ENCODE data around the gene FMO1. TPM values are rescaled to one million over a fixed set of nuclear protein-coding genes. Genes with fewer than 3 reads are reported as not detected.

FMO1 gene
- total RNA-seq, 1 experiment from 2014 or later, result not detected

- H2BK5ac ChIP-seq (ENCODE audit: insufficient read length, low read length), result no peak overlapping the region
- H2BK15ac ChIP-seq (ENCODE audit: low read depth, low read length), result no peak overlapping the region
- Mint-ChIP-seq H3K27me3 (ENCODE audit: low read depth) (no peaks in the 10 kb centered on the region; the same call in 1 of the 2 replicates), H3K4me1 (peaks cover 14 to 15% of the 10 kb centered on the region in 2 experiments), H3K4me3 (no peak overlapping the region), H3K9me3 (no peaks in the 10 kb centered on the region), H3K27ac (no peak overlapping the region), H3K36me3 (ENCODE audit: insufficient read depth in 1 of 3, low read depth in 3 of 3) (no peaks in the 10 kb centered on the region)
- no peak overlapping the region for H2BK120ac ChIP-seq (ENCODE audit: low read depth, low read length, poor library complexity, severe bottlenecking)
- H3K9me3 ChIP-seq (ENCODE audit: control insufficient read depth, low read depth, low read length), result no peaks in the 10 kb centered on the region
- no peak overlapping the region for H4K8ac ChIP-seq (replicated peaks; ENCODE audit: insufficient read length, low read depth, low read length)
- no peak overlapping the region for H3K27ac ChIP-seq (ENCODE audit: insufficient read length, low read depth, low read length)
- no peak for DNase-seq
- H3K4me1 ChIP-seq (ENCODE audit: insufficient read depth, low read length), result peaks cover 6% of the 10 kb centered on the region; the same call in 1 of the 2 replicates
- no peak overlapping the region for H3K56ac ChIP-seq (ENCODE audit: insufficient read length, low read depth, low read length)
- H2BK20ac ChIP-seq (ENCODE audit: low read depth, low read length, poor library complexity, severe bottlenecking), result no peak overlapping the region
- H3K23ac ChIP-seq (ENCODE audit: insufficient read length, low read depth, low read length), result no peak overlapping the region
- no peak overlapping the region for H2AFZ ChIP-seq (ENCODE audit: low read length)
- H3K4ac ChIP-seq (ENCODE audit: low read depth, low read length), result no peak overlapping the region
- H2BK12ac ChIP-seq (ENCODE audit: insufficient read length, low read depth, low read length), result no peak overlapping the region
- H2AK5ac ChIP-seq (ENCODE audit: insufficient read length, low read length), result no peak overlapping the region
- no peak overlapping the region for H4K5ac ChIP-seq (ENCODE audit: insufficient read length, low read depth, low read length)
- H3K18ac ChIP-seq (ENCODE audit: insufficient read length, low read depth, low read length), result no peak overlapping the region
- H3K4me2 ChIP-seq (ENCODE audit: insufficient read depth, insufficient read length, low read length), result no peak overlapping the region
- H3K23me2 ChIP-seq (ENCODE audit: insufficient read length, low read depth, low read length, poor library complexity, severe bottlenecking), result no peaks in the 10 kb centered on the region
- no CpG with 5 or more reads among the region's 3 CpGs for WGBS (ENCODE audit: extremely low coverage, insufficient read length, low lambda C conversion rate)
- H3K14ac ChIP-seq (ENCODE audit: insufficient read depth, low read length), result no peak overlapping the region
- no peaks in the 10 kb centered on the region for H3K79me2 ChIP-seq (ENCODE audit: insufficient read depth, low read length)
- no peak overlapping the region for H4K91ac ChIP-seq (ENCODE audit: insufficient read length, low read depth, low read length)
- H3K79me1 ChIP-seq (ENCODE audit: insufficient read depth, low read depth, low read length, poor library complexity, severe bottlenecking), result no peaks in the 10 kb centered on the region
- TF ChIP-seq CTCF (conservative IDR thresholded peaks at IDR 0.05), result no peak
- no peak overlapping the region for H3T11ph ChIP-seq (ENCODE audit: low read length)
- no peaks in the 10 kb centered on the region for H4K20me1 ChIP-seq (ENCODE audit: control insufficient read depth, insufficient read depth, insufficient read length)
- no peaks in the 10 kb centered on the region for H3K27me3 ChIP-seq (ENCODE audit: insufficient read depth, low read length)
- H3K9ac ChIP-seq (ENCODE audit: extremely low read depth, insufficient read length, low read length), result no peak overlapping the region
These were observed 10.1 kb downstream of the FMO1 start for GRCh38 chr1:171258429-171258828.

All from H9 (cell line).